Activated CD8-positive, alpha-beta T cell treated with anti-CD3 and anti-CD28 coated beads for 36 hours (primary cell): ENCODE measurements around the gene FAM3A. TPM values are rescaled to one million over a fixed set of nuclear protein-coding genes. Genes with fewer than 3 reads are reported as not detected.

Source experiments
- ATAC-seq: fragments of 200-7000 bp; cut with Tn5 transposase; one replicate; pipeline ENCODE4 v1.10.0; 2021; ENCODE audit warnings: mild to moderate bottlenecking, moderate library complexity
- CTCF ChIA-PET: fragments of 350-600 bp; sonication (Branson Sonifier 250); formaldehyde crosslinking; loops from one replicate; lab custom pipeline; 2021; ENCODE audit warnings: antibody characterized with exemption; lab: Charles Lee
- POLR2A ChIA-PET: fragments of 350-600 bp; sonication (Branson Sonifier 250); formaldehyde crosslinking; loops from one replicate; lab custom pipeline; 2021; ENCODE audit warnings: antibody characterized with exemption; lab: Charles Lee
- DNase-seq: peaks from one replicate; pipeline ENCODE4 v3.0.0-alpha.2; 2020
- H3K27ac Mint-ChIP-seq: one replicate; pipeline ENCODE4 v1.8.0; 2021; ENCODE audit warnings: mild to moderate bottlenecking, mixed read lengths
- H3K27me3 Mint-ChIP-seq: one replicate; pipeline ENCODE4 v1.8.0; 2021; ENCODE audit warnings: mixed read lengths
- H3K36me3 Mint-ChIP-seq: one replicate; pipeline ENCODE4 v1.8.0; 2021; ENCODE audit warnings: low read depth, mixed read lengths
- H3K4me1 Mint-ChIP-seq: one replicate; pipeline ENCODE4 v1.8.0; 2021; ENCODE audit warnings: low read depth, mixed read lengths
- H3K4me3 Mint-ChIP-seq: one replicate; pipeline ENCODE4 v1.8.0; 2021; ENCODE audit warnings: mild to moderate bottlenecking, moderate library complexity, mixed read lengths
- H3K9me3 Mint-ChIP-seq: one replicate; pipeline ENCODE4 v1.8.0; 2021; ENCODE audit warnings: mixed read lengths
- CTCF ChIP-seq: fragments of 200-600 bp; IDR thresholded peaks from one replicate; pipeline ENCODE4 v1.8.0; 2022; ENCODE audit warnings: antibody characterized with exemption, mild to moderate bottlenecking
- intact Hi-C: fragments of 100-400 bp; cut with micrococcal nuclease; formaldehyde crosslinking; loops from one replicate; pipeline ENCODE4 v1.10.0; 2022
- total RNA-seq, 2 experiments: library from RNA; stranded (reverse); gene quantifications; one replicate each; pipeline ENCODE4 v1.2.3, GENCODE V29; 2021

The FAM3A gene
- total RNA-seq, 2 experiments from 2014 or later = 27.9 to 31.9 TPM

- intact Hi-C loops = no loop called here
- peaks cover 3% of the 10 kb centered on the region for H3K4me1 Mint-ChIP-seq
- H3K9me3 Mint-ChIP-seq = no peaks in the 10 kb centered on the region
- H3K4me3 Mint-ChIP-seq = no peak overlapping the region
- DNase-seq (no peak), ATAC-seq (no peak)
- peaks cover 2% of the 10 kb centered on the region for H3K36me3 Mint-ChIP-seq
- H3K27me3 Mint-ChIP-seq = no peaks in the 10 kb centered on the region
- H3K27ac Mint-ChIP-seq = no peak overlapping the region
- CTCF ChIA-PET = no interaction called here
- POLR2A ChIA-PET = interaction anchor here (1.3 to 2.7 kb wide), 2 partner anchors 12 to 65 kb away, joined by 3 to 9 read pairs; no protein-coding TSS in a partner anchor
- TF ChIP-seq CTCF = no peak
Measured at GRCh38 chrX:154464806-154465365, 51.1 kb downstream of the FAM3A start.

GRCh38 chrX:154463611-154464220, 52.3 kb downstream of the FAM3A start:
- ChIA-PET POLR2A (interaction anchor here (2.7 kb wide), 1 partner anchor 64 kb away, joined by 9 read pairs; no protein-coding TSS in a partner anchor), CTCF (interaction anchor here (1.4 kb wide), 1 partner anchor 72 kb away, joined by 3 read pairs; no protein-coding TSS in a partner anchor)
- Mint-ChIP-seq H3K4me1 (peaks cover 3% of the 10 kb centered on the region), H3K9me3 (no peaks in the 10 kb centered on the region), H3K27me3 (no peaks in the 10 kb centered on the region), H3K4me3 (no peak overlapping the region), H3K27ac (no peak overlapping the region), H3K36me3 (peaks cover 4% of the 10 kb centered on the region)
- intact Hi-C loops = no loop called here
- no peak for DNase-seq
- no peak for ATAC-seq
- no peak for TF ChIP-seq CTCF

GRCh38 chrX:154462396-154462795, 53.6 kb downstream of the FAM3A start:
- H3K27me3 Mint-ChIP-seq = no peaks in the 10 kb centered on the region
- ChIA-PET POLR2A (no interaction called here), CTCF (interaction anchor here (1.0 to 1.4 kb wide), 2 partner anchors 13 to 73 kb away, joined by 3 read pairs; no protein-coding TSS in a partner anchor)
- no peak for ATAC-seq
- H3K4me3 Mint-ChIP-seq = no peak overlapping the region
- no peaks in the 10 kb centered on the region for H3K9me3 Mint-ChIP-seq
- no peak for TF ChIP-seq CTCF
- H3K27ac Mint-ChIP-seq = no peak overlapping the region
- peaks cover 4% of the 10 kb centered on the region for H3K36me3 Mint-ChIP-seq
- peaks cover 4% of the 10 kb centered on the region for H3K4me1 Mint-ChIP-seq
- intact Hi-C loops = no loop called here
- no peak for DNase-seq

- Mint-ChIP-seq H3K36me3 (peaks cover 4% of the 10 kb centered on the region), H3K9me3 (no peaks in the 10 kb centered on the region), H3K27ac (no peak overlapping the region), H3K4me3 (peak overlapping the region; percentile 79), H3K4me1 (peaks cover 6% of the 10 kb centered on the region), H3K27me3 (no peaks in the 10 kb centered on the region)
- DNase-seq = no peak
- ChIA-PET CTCF (no interaction called here), POLR2A (interaction anchor here (1.1 to 1.2 kb wide), 2 partner anchors 15 to 26 kb away, joined by 3 read pairs; partner anchors contain the start of gene UBL4A)
- no peak for ATAC-seq
- intact Hi-C loops = no loop called here
- no peak for TF ChIP-seq CTCF
Measured at GRCh38 chrX:154460326-154460725, 55.7 kb downstream of the FAM3A start.

- H3K4me1 Mint-ChIP-seq = peaks cover 6% of the 10 kb centered on the region
- DNase-seq (no peak), ATAC-seq (no peak)
- H3K36me3 Mint-ChIP-seq = peaks cover 4% of the 10 kb centered on the region
- ChIA-PET CTCF (no interaction called here), POLR2A (interaction anchor here (1.1 to 1.2 kb wide), 2 partner anchors 15 to 27 kb away, joined by 3 read pairs; partner anchors contain the start of gene UBL4A)
- no peaks in the 10 kb centered on the region for H3K9me3 Mint-ChIP-seq
- no peak for TF ChIP-seq CTCF
- no peak overlapping the region for H3K27ac Mint-ChIP-seq
- H3K4me3 Mint-ChIP-seq = peak overlapping the region; percentile 79
- intact Hi-C loops = no loop called here
- H3K27me3 Mint-ChIP-seq = no peaks in the 10 kb centered on the region
Measured at GRCh38 chrX:154459832-154460231, 56.2 kb downstream of the FAM3A start.
